HG02642 (cell line): ENCODE data around the gene FRMD4A.
A peak's percentile ranks its signal among the peaks of the same experiment; 100 is the strongest.

Experiments used
- ATAC-seq: cut with Tn5 transposase; IDR thresholded peaks from one replicate; pipeline ENCODE4 v1.9.1; 2021; ENCODE audit warnings: mild to moderate bottlenecking; ENCODE audit not compliant: unreplicated experiment, poor library complexity

The FRMD4A gene

GRCh38 chr10:13681528-13681927, 649.2 kb downstream of the FRMD4A start:
- no peak for ATAC-seq

- ATAC-seq, result no peak
Observed at GRCh38 chr10:13681095-13681494, 649.6 kb downstream of the FRMD4A start.

GRCh38 chr10:13678101-13678843, 652.5 kb downstream of the FRMD4A start:
- no peak for ATAC-seq

GRCh38 chr10:13674645-13675588, 655.8 kb downstream of the FRMD4A start:
- no peak for ATAC-seq

GRCh38 chr10:13673156-13673555, 657.6 kb downstream of the FRMD4A start:
- no peak for ATAC-seq

- no peak for ATAC-seq
Observed at GRCh38 chr10:13672548-13672947, 658.2 kb downstream of the FRMD4A start.

GRCh38 chr10:13671904-13672303, 658.8 kb downstream of the FRMD4A start:
- no peak for ATAC-seq

- no peak for ATAC-seq
Observed at GRCh38 chr10:13670311-13670710, 660.4 kb downstream of the FRMD4A start.

GRCh38 chr10:13669901-13670300, 660.8 kb downstream of the FRMD4A start:
- ATAC-seq, result no peak

- ATAC-seq, result no peak
Observed at GRCh38 chr10:13669182-13669855, 661.4 kb downstream of the FRMD4A start.

- ATAC-seq, result no peak
Observed at GRCh38 chr10:13668126-13668525, 662.6 kb downstream of the FRMD4A start.

GRCh38 chr10:13665516-13666262, 665.0 kb downstream of the FRMD4A start:
- no peak for ATAC-seq

GRCh38 chr10:13661256-13661655, 669.5 kb downstream of the FRMD4A start:
- ATAC-seq, result no peak

- no peak for ATAC-seq
Observed at GRCh38 chr10:13660551-13660920, 670.2 kb downstream of the FRMD4A start.

GRCh38 chr10:13659887-13660550, 670.7 kb downstream of the FRMD4A start:
- peak; percentile 59 for ATAC-seq

- ATAC-seq, result no peak
Observed at GRCh38 chr10:13658871-13659685, 671.6 kb downstream of the FRMD4A start.

GRCh38 chr10:13658264-13658663, 672.5 kb downstream of the FRMD4A start:
- no peak for ATAC-seq

GRCh38 chr10:13657101-13657680, 673.5 kb downstream of the FRMD4A start:
- no peak for ATAC-seq
